Adrenal gland (tissue), 5 donors: Measurements from ENCODE around the gene BRSK2.
"Not testable (repeated sequence)": the region's sequence is repeated elsewhere in the genome, so short reads cannot be mapped to it uniquely, and the experiment has no call there.

Experiments used
- POLR2A ChIP-seq, 2 donors: fragments of 450-650 bp; IDR thresholded peaks; one replicate each; pipeline ENCODE4 v1.6.1; 2017; ENCODE audit warnings: antibody characterized with exemption in 2 of 2, mild to moderate bottlenecking in 2 of 2, moderate library complexity in 1 of 2
- TF ChIP-seq, protein P1 (sequence below), 6 experiments: fragments of 450-650 bp in 4 of 6; fragments of 200-600 bp in 2 of 6; sonication (generic) in 1 of 6; IDR thresholded peaks; 1 replicate in 5 of 6; 2 replicates in 1 of 6; pipeline versions ENCODE4 v1.5.1 to v1.8.0; 2016 to 2021; ENCODE audit warnings: antibody characterized with exemption in 6 of 6, mild to moderate bottlenecking in 2 of 6, moderate library complexity in 1 of 6
- donor health status: DM: no; HTN: no; CAD: no.

GRCh38 chr11:1411739-1412138, 22.0 kb downstream of the BRSK2 start:
- TF ChIP-seq, protein P1, sequence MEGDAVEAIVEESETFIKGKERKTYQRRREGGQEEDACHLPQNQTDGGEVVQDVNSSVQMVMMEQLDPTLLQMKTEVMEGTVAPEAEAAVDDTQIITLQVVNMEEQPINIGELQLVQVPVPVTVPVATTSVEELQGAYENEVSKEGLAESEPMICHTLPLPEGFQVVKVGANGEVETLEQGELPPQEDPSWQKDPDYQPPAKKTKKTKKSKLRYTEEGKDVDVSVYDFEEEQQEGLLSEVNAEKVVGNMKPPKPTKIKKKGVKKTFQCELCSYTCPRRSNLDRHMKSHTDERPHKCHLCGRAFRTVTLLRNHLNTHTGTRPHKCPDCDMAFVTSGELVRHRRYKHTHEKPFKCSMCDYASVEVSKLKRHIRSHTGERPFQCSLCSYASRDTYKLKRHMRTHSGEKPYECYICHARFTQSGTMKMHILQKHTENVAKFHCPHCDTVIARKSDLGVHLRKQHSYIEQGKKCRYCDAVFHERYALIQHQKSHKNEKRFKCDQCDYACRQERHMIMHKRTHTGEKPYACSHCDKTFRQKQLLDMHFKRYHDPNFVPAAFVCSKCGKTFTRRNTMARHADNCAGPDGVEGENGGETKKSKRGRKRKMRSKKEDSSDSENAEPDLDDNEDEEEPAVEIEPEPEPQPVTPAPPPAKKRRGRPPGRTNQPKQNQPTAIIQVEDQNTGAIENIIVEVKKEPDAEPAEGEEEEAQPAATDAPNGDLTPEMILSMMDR (IDR thresholded peaks at IDR 0.05) = not testable (repeated sequence)
- not testable (repeated sequence) for TF ChIP-seq POLR2A (IDR thresholded peaks at IDR 0.05)
